CD4-positive, alpha-beta T cell (primary cell): Measurements from ENCODE around the gene CDH13. TPM values are rescaled to one million over a fixed set of nuclear protein-coding genes. Genes with fewer than 3 reads are reported as not detected.

Experiments
- ATAC-seq: fragments of 200-7000 bp; cut with Tn5 transposase; one replicate; pipeline ENCODE4 v1.10.0; 2022; ENCODE audit warnings: mild to moderate bottlenecking; ENCODE audit not compliant: poor library complexity
- CTCF ChIA-PET: fragments of 350-600 bp; sonication (Branson Sonifier 250); formaldehyde crosslinking; loops from one replicate; lab custom pipeline; 2021; ENCODE audit warnings: antibody characterized with exemption, inconsistent platforms; lab: Charles Lee
- POLR2A ChIA-PET: fragments of 350-600 bp; sonication (Branson Sonifier 250); formaldehyde crosslinking; loops from one replicate; lab custom pipeline; 2021; ENCODE audit warnings: antibody characterized with exemption, inconsistent platforms; lab: Charles Lee
- DNase-seq, 14 experiments: peaks; one replicate each; pipeline ENCODE4 v3.0.0-alpha.2; 2013 to 2020; ENCODE audit warnings: mixed read lengths in 2 of 14
- H3K27ac ChIP-seq, 2 donors: one replicate each; pipeline versions ENCODE4 v1.5.1 to v1.7.0; 2013; ENCODE audit warnings: low read length in 2 of 2, low read depth in 1 of 2, mild to moderate bottlenecking in 1 of 2
- H3K27me3 ChIP-seq, 2 experiments: 1 replicate in 1 of 2; 2 replicates in 1 of 2; pipeline versions ENCODE4 v1.6.1 to v1.7.0; 2013; ENCODE audit warnings: low read length in 2 of 2, control low read depth in 1 of 2, mild to moderate bottlenecking in 1 of 2, moderate library complexity in 1 of 2; ENCODE audit not compliant: insufficient read depth in 2 of 2, control insufficient read depth in 1 of 2
- H3K36me3 ChIP-seq: one replicate; pipeline ENCODE4 v1.6.1; 2013; ENCODE audit warnings: low read length, control low read depth; ENCODE audit not compliant: insufficient read depth
- H3K4me1 ChIP-seq: one replicate; pipeline ENCODE4 v1.6.1; 2013; ENCODE audit warnings: low read length, control low read depth; ENCODE audit not compliant: insufficient read depth
- H3K4me3 ChIP-seq: one replicate; pipeline ENCODE4 v1.5.1; 2013; ENCODE audit warnings: mild to moderate bottlenecking, low read length, moderate library complexity
- H3K9me3 ChIP-seq, 2 experiments: 1 replicate in 1 of 2; 2 replicates in 1 of 2; pipeline versions ENCODE4 v1.6.1 to v1.7.0; 2013; ENCODE audit warnings: low read length in 2 of 2, mild to moderate bottlenecking in 2 of 2, control low read depth in 1 of 2, moderate library complexity in 1 of 2; ENCODE audit not compliant: control insufficient read depth in 1 of 2, insufficient read depth in 1 of 2
- H3K27ac Mint-ChIP-seq: one replicate; pipeline ENCODE4 v1.8.0; 2020; ENCODE audit warnings: mixed read lengths
- H3K27me3 Mint-ChIP-seq: one replicate; pipeline ENCODE4 v1.8.0; 2021; ENCODE audit warnings: mixed read lengths
- H3K36me3 Mint-ChIP-seq: one replicate; pipeline ENCODE4 v1.8.0; 2021; ENCODE audit warnings: low read depth, mixed read lengths
- H3K4me1 Mint-ChIP-seq: one replicate; pipeline ENCODE4 v1.8.0; 2021; ENCODE audit warnings: low read depth, mixed read lengths
- H3K4me3 Mint-ChIP-seq: one replicate; pipeline ENCODE4 v1.8.0; 2020; ENCODE audit warnings: mild to moderate bottlenecking, mixed read lengths
- H3K9me3 Mint-ChIP-seq: one replicate; pipeline ENCODE4 v1.8.0; 2020; ENCODE audit warnings: mixed read lengths
- CTCF ChIP-seq: fragments of 200-600 bp; IDR thresholded peaks from one replicate; pipeline ENCODE4 v1.8.0; 2022; ENCODE audit warnings: antibody characterized with exemption, mild to moderate bottlenecking
- intact Hi-C, 2 experiments: fragments of 100-400 bp; cut with DNase I in 1 of 2; cut with micrococcal nuclease in 1 of 2; formaldehyde crosslinking; loops; one replicate each; pipeline versions ENCODE4 v1.15.1 to v1.9.0; 2023 to 2025; cut with DNase I, micrococcal nuclease
- total RNA-seq, 174 experiments: library from RNA in 2 of 174; stranded (reverse) in 2 of 174; gene quantifications; one replicate each; pipeline ENCODE4 v1.2.3 and lab custom pipeline; 2021 to 2026

The CDH13 gene
- total RNA-seq, 2 experiments from 2014 or later: not detected

DNA sequence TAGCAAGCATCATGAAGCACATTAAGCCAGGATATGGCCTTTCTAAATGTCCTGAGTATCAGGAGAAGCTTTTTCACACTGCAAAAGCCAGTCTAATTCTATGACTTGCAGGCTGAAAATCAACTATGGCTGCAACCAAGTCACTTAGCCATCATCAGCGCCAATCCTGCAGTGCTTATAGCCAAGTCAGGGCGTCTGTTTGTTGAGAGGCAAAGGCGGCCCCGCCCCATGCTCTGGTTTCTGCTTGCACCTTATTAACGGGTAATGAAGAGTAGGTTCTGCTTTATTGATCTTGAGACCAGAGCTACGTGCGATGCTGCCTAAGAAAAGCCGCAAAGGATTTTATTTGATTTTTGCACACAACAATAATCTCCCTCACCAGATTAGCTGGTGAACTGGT lies 88.4 kb downstream of the CDH13 start:
- no peak overlapping the region for H3K27ac ChIP-seq
- H3K27me3 ChIP-seq: peaks cover 0 to 6% of the 10 kb centered on the region in 2 experiments
- H3K36me3 Mint-ChIP-seq: no peaks in the 10 kb centered on the region
- no peak for ATAC-seq
- no peaks in the 10 kb centered on the region for H3K4me1 Mint-ChIP-seq
- H3K4me1 ChIP-seq: no peaks in the 10 kb centered on the region
- no peak overlapping the region for H3K4me3 ChIP-seq
- no peaks in the 10 kb centered on the region for H3K9me3 ChIP-seq
- intact Hi-C loops: no loop called here
- no peaks in the 10 kb centered on the region for H3K36me3 ChIP-seq
- H3K9me3 Mint-ChIP-seq: no peaks in the 10 kb centered on the region
- ChIA-PET POLR2A (no interaction called here), CTCF (no interaction called here)
- no peak overlapping the region for H3K27ac Mint-ChIP-seq
- DNase-seq: no peak
- no peak overlapping the region for H3K4me3 Mint-ChIP-seq
- H3K27me3 Mint-ChIP-seq: peaks cover 15% of the 10 kb centered on the region
- TF ChIP-seq CTCF: no peak

DNA sequence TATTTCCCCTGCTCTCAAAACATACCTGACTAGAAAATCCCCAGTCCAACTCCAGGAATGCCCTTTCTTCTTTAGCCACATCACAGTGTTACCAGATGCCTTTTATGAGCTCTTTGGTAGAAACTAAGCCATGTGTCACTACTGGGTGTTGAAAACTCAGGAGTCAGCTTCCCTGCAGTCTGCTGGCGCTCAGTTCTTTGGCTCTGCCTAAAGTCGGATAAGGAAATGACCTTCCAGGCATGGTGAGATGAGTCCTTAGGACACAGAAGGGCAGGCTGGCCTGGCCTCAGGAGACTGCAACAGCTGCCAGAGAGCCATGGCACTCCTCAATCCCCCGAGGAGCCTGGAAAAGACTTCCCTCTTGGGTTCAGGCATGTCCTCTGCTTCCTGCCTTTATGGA lies 89.1 kb downstream of the CDH13 start:
- no peak for TF ChIP-seq CTCF
- Mint-ChIP-seq H3K9me3 (no peaks in the 10 kb centered on the region), H3K27ac (no peak overlapping the region), H3K4me1 (no peaks in the 10 kb centered on the region), H3K27me3 (peaks cover 15% of the 10 kb centered on the region), H3K36me3 (no peaks in the 10 kb centered on the region), H3K4me3 (no peak overlapping the region)
- CTCF ChIA-PET: no interaction called here
- DNase-seq (no peak), ATAC-seq (no peak)
- no peaks in the 10 kb centered on the region for H3K36me3 ChIP-seq
- H3K27me3 ChIP-seq: peaks cover 0 to 6% of the 10 kb centered on the region in 2 experiments
- H3K4me3 ChIP-seq: no peak overlapping the region
- intact Hi-C loops: no loop called here
- H3K9me3 ChIP-seq: no peaks in the 10 kb centered on the region
- H3K27ac ChIP-seq: no peak overlapping the region
- H3K4me1 ChIP-seq: no peaks in the 10 kb centered on the region
- POLR2A ChIA-PET: no interaction called here

DNA sequence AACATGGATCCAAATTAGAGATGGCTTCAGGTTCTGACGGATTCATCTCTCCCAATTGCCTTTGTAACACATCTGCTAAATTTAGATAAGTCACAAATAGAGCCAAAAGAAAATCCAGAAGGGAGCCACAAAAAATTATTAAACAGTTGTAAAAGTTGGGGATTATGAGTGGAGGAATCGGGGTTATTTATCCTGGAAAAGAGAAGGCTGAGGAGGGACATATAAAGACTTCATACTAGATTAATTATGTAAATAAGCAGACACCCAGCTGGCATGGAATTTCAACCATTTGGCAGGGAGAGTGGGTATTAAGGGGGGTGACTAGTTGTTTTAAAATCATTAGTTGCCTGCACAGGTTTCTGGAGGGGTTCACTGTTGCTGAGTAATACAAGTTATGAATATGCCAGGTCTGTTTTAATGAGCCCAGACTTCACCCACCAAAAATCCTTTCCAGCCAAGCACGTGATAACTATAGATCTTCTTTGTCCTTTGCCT lies 89.6 kb downstream of the CDH13 start:
- intact Hi-C loops: no loop called here
- H3K4me1 Mint-ChIP-seq: no peaks in the 10 kb centered on the region
- CTCF ChIA-PET: no interaction called here
- H3K4me3 ChIP-seq: no peak overlapping the region
- H3K27me3 ChIP-seq: peaks cover 0 to 6% of the 10 kb centered on the region in 2 experiments
- no peak for TF ChIP-seq CTCF
- ATAC-seq (no peak), DNase-seq (no peak)
- no peaks in the 10 kb centered on the region for H3K4me1 ChIP-seq
- POLR2A ChIA-PET: no interaction called here
- H3K27ac Mint-ChIP-seq: no peak overlapping the region
- no peak overlapping the region for H3K27ac ChIP-seq
- no peaks in the 10 kb centered on the region for H3K36me3 ChIP-seq
- no peaks in the 10 kb centered on the region for H3K9me3 Mint-ChIP-seq
- no peak overlapping the region for H3K4me3 Mint-ChIP-seq
- no peaks in the 10 kb centered on the region for H3K9me3 ChIP-seq
- H3K36me3 Mint-ChIP-seq: no peaks in the 10 kb centered on the region
- peaks cover 15% of the 10 kb centered on the region for H3K27me3 Mint-ChIP-seq
